NCI-H2029 (cell line): ENCODE results near the gene DEPP1.

Source experiments
- DNase-seq: peaks from one replicate; lab custom pipeline; 2025; lab: John Stamatoyannopoulos, UW

Gene DEPP1

DNA sequence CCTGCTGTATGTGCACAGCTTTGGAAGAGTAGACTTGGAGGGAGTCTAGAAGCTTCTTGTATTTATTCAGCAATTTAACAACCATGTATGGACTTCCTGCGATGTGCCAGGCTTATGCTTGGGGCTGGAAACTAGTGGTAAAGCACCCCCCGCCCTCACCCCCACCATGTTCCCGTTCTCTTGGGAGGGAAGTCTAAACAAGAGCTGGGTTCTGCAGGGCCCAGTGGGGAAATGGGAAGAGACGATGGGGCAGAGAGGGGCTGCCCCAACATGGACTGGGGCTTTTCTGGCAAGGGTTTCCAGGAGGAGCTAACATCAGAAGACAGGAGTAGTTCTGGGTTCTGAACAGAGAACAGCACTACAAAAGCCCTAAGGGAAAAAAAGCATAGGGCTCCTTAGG lies 11.0 kb downstream of the DEPP1 start:
- DNase-seq, result no peak

- DNase-seq, result no peak
Measured at GRCh38 chr10:44966816-44967509, 11.6 kb downstream of the DEPP1 start.

DNA sequence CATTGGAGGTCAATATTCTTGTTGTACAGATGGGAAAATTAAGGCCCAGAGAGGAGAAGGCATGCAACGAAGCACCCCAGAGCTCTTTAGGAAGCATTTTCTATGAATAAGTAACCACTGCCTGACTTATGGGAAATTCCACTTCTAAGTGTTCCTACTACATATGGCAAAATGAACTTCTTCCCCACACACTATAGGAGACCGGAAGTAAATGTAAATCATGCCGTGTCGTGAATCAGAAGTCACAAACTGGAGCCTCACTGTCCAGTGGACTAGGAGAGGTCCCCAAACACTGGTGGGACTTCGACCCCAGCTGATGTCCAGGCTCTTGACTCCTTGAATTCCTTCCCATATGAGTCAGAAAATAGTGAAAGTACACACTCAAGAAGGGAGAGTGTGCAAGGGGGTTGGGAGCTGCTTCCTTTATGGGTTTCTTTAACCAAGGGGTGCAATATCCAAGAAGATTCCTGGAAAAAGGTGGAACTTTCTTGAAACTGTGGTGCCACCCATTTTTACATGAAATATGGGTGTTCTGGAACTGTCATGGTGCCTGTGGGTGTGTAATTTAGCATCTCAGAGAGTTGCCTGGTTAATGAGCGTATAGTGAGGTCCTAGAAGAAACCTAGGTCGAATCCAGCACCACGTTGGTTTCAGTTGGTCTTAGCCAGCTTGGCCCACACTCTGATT lies 12.3 kb downstream of the DEPP1 start:
- no peak for DNase-seq

DNA sequence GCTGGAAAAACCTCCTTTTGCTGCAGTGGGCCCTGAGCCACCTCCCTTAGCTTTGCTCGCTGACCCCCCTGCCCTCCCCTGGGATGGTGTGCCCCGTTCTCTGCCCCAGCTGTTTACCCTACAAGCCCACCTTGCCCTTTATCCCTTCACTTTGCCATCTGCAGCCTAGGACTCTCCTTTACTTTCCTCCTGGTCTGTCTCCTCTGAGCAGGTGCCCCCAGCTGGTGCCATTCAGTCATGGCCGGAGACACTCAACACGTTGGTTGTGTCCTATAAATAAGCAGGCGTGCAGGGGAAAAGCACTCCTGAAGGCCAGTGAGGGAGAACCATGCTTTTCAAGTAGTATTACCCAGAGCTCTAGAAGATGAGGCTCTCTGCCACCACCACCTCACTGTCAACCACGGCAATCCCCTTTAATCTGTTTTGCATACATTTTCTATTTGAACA lies 12.9 kb downstream of the DEPP1 start:
- no peak for DNase-seq

DNA sequence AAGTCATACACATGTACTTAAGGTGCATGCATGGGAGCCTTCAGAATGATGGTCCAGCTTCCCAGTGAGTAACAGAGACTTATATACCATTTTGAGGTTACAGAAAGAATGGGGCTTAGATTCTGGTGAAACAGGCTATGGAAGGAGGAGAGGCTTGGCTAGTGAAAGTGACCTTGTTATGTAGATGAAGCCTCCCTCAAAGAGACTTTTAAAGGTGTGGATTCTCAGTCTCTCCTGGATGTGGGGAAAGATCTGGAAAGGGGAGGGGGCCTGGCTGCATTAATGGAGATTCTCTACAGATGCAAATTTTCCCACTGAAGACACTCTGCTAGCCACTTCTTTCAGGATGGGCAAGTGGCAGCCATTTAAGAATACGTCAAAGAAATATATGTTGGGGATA lies 13.5 kb downstream of the DEPP1 start:
- no peak for DNase-seq

DNA sequence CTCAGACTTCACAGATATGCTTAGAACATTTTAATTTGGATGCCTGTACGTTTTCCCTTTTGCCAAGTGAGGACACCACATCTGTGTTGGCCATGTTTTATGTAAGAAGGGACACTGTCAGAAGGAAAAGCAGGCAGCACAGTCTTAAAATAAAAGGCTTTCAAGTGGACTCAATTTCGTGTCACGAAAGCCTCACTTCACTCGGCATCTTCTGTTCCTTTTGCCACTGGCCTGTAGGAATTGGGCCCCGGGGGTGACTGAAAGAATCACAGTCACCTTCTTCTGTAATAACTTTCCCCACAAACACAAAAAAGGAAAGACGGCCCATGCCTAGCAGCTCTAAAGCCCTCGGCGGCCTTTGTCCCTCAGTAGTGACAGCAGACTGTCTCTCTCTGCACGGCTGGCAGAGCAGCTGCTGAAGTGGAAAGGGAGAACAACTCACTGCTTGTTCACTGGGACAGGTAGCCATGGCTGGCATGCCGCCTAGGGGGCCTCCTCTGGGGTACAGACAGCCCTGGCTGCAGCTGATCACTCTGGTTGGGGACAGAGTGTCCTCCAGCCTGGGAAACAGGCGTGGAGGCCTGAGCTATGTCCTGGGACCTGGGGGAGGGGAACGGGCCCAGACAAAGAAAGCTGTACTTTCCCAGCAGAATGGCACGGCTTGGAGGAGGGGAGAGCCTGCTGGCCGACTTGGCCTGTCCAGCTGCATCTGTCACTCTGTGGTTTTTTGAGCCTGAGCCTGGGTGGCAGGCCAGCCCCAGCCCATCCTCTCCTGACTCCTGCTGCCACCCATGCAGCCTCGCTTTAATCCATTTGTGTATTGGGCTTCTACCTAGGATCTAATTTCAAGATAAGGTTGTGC lies 14.6 kb downstream of the DEPP1 start:
- DNase-seq, result no peak

- no peak for DNase-seq
Measured at GRCh38 chr10:44962870-44963738, 15.5 kb downstream of the DEPP1 start.

GRCh38 chr10:44961931-44962750 lies 16.5 kb downstream of the DEPP1 start:
- DNase-seq, result no peak

- DNase-seq, result no peak
Measured at GRCh38 chr10:44961230-44961571, 17.4 kb downstream of the DEPP1 start.

DNA sequence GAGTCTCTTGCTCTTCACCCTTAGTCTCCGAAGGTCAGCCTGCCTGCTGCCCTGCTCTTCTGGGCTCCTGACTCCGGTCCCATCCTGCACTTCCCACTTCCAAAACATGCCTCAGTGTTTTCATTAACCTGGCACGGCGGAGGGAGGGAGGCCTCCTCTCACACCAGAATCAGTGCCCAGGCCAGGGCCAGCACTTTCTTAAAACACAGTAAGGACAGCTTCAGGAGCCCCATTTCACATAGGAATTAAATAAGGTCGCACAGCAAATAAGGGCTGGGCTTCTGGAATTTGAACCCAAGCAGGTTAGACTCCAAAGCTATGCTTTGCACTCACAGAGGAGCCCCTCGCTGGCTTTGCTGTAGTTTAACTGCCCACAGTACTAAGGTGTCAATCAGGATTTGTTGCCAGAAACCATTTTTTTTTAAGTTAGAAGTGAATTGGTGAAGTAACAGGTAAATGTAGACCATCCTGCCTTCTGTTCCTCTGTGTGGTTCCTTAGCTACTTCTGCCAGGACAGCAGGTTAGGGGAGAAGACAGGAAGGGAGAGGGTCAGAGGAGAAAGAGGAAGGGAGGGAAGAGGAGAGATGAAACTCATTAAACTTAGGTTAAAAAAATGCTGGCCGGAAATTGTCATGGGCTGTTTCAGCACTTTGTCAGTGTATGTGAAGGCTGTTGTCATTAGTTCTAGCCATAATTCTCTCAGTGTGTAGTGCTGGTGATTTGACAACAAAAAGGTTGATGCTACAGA lies 18.0 kb downstream of the DEPP1 start:
- DNase-seq, result no peak

GRCh38 chr10:44960088-44960460 lies 18.5 kb downstream of the DEPP1 start:
- DNase-seq, result no peak

DNA sequence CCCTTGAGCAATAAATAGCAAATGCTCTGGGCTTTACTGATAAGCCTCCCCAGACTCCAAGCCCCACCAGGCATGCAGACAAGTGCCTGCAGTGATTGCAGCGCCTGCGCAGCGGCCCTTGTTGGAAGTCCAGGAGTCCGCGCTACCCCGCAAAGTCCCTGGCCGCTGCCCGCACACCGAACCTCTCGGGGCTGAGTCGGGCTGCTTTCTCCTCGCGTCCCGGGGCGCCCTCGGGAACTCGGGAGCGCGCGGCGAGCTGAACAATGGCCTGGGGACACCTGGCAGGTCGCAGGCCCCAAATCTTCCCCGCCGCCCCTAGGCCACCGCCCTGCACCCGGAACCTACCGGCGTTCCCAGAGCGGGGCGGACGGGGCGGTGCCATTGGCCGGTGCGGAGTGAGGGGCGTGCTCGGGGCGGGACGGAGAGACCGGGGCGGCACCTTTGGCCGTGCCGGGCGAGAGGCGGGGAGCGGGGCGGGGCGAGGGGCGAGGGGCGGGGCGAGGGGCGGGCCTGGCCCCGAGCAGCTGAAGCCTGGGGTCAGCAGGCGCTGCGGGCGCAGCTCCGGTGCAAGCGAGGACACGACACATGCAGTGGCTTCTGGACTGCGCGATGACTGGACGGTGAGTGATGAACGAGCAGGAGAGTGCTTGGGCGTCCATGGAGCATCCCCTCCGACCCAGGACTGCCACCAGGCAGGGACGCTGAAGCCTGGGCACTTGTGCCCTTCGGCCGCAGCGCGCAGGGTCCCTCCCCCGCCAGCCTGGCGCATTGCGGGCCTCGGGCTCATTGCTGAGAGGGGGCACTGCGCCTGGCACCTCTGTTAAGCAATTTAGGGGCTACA lies 19.1 kb downstream of the DEPP1 start, which contains the start of gene RASSF4:
Gene RASSF4, plus strand, starts transcription at position 556 of the 841 bp plus-strand sequence. CDS start 10,401 bp downstream, outside the sequence.
- DNase-seq, result peak; percentile 20

GRCh38 chr10:44958898-44959246 lies 19.7 kb downstream of the DEPP1 start:
- no peak for DNase-seq

GRCh38 chr10:44958196-44958897 lies 20.3 kb downstream of the DEPP1 start:
- DNase-seq, result no peak

DNA sequence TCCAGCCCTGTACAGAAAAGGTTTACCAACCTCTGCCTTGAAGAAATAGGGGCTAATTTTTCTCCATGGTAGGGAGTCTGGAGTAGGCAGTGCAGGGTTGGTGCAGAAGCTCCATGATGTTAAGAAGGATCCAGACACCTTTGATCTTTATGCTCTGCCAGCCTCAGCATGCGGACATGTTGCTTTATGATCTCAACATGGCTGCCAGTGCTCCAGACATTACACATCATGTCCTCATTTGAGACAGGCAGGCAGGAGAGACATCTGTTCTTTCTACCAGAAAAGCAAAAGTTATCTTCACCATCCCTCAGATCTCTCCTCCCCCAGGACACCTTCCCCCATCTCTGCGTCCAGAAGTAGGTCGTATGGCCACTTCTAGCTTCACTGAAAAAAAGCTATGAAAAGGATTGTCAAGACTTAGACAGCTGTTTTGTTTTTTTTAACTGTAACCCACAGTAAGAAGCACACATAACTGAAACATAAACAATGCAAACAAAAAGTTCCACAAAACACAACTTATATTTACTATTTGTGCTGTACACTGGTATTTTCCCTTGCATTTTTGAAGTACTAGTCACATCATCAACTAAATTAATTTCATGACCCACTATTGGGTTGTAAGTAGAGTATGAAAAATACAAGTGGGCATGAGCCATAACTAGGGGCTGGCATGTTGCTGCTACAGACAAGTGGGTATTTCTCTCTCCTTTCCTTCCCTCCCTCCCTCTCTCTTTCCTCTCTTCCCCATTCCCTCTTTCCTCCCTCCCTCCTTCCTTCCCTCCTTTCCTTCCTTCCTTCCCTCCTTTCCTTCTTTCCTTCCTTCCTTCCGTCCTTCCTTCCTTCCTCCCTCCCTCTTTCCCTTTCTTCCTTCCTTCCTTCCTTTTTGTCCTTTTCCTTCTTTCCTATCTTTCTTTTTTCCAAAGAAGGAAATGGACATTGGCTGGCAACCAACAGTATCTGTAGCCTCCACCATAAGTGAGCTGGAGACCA lies 21.6 kb downstream of the DEPP1 start:
- DNase-seq, result no peak

DNA sequence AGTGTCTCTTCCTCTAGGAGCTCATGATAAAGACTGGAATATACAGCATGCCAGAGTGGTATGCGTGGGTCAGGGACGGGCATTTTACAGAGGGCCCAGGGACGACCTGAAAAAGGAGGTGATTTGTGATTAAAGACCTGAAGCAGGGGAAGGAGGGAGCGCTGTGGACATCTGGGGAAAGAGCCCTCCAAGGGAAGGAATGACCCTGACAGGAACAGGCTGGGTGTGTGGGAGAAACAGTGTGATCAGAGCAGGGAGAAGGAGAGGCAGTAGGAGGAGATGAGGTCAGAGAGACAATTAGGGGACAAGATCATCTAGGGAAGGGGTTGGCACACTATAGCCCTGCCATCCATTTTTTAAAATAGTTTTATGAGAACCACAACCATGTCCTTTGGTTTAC lies 22.4 kb downstream of the DEPP1 start:
- DNase-seq, result no peak

GRCh38 chr10:44955413-44956070 lies 23.1 kb downstream of the DEPP1 start:
- DNase-seq, result no peak
